Lung (tissue), 12 donors: Measurements from ENCODE around the gene NCSTN. TPM values are rescaled to one million over a fixed set of nuclear protein-coding genes. Genes with fewer than 3 reads are reported as not detected.

Experiments used
- ATAC-seq: fragments of 200-7000 bp; cut with Tn5 transposase; one replicate; pipeline ENCODE4 v1.9.1; 2020; ENCODE audit warnings: moderate number of reproducible peaks; ENCODE audit not compliant: insufficient read depth, low FRiP score
- DNase-seq, 3 donors: peaks; one replicate each; pipeline ENCODE4 v3.0.0-alpha.2; 2013 to 2017
- H3K27ac ChIP-seq, 2 donors: one replicate each; pipeline ENCODE4 v1.5.1; 2013; ENCODE audit warnings: mild to moderate bottlenecking in 2 of 2, moderate library complexity in 2 of 2, control low read depth in 1 of 2, inconsistent platforms in 1 of 2, low read depth in 1 of 2, low read length in 1 of 2
- H3K27me3 ChIP-seq, 3 donors: one replicate each; pipeline ENCODE4 v1.5.1; 2013; ENCODE audit warnings: low read length in 2 of 3; ENCODE audit not compliant: control insufficient read depth in 3 of 3, insufficient read depth in 3 of 3
- H3K36me3 ChIP-seq, 4 donors: one replicate each; pipeline ENCODE4 v1.5.1; 2013; ENCODE audit warnings: low read length in 4 of 4, mild to moderate bottlenecking in 1 of 4, moderate library complexity in 1 of 4; ENCODE audit not compliant: control insufficient read depth in 4 of 4, insufficient read depth in 4 of 4
- H3K4me1 ChIP-seq, 5 donors: one replicate each; pipeline ENCODE4 v1.5.1; 2013; ENCODE audit warnings: low read length in 5 of 5, mild to moderate bottlenecking in 2 of 5, moderate library complexity in 1 of 5; ENCODE audit not compliant: control insufficient read depth in 5 of 5, insufficient read depth in 5 of 5
- H3K4me3 ChIP-seq: one replicate; pipeline ENCODE4 v1.5.1; 2013; ENCODE audit warnings: mild to moderate bottlenecking, control low read depth, moderate library complexity
- H3K9ac ChIP-seq, 2 donors: one replicate each; pipeline ENCODE4 v1.5.1; 2013; ENCODE audit warnings: low read length in 2 of 2, control low read depth in 1 of 2; ENCODE audit not compliant: insufficient read depth in 1 of 2
- H3K9me3 ChIP-seq, 4 donors: one replicate each; pipeline ENCODE4 v1.5.1; 2013; ENCODE audit warnings: low read length in 3 of 4, mild to moderate bottlenecking in 1 of 4, moderate library complexity in 1 of 4; ENCODE audit not compliant: control insufficient read depth in 4 of 4, insufficient read depth in 3 of 4
- CTCF ChIP-seq: IDR thresholded peaks from 2 replicates; pipeline ENCODE4 v1.5.1; 2012; ENCODE audit warnings: mild to moderate bottlenecking; ENCODE audit errors: control extremely low read depth, extremely low read depth
- WGBS, 2 donors: extraction: QIAGEN DNeasy Blood & Tissue Kit; methylation state at CpG; one replicate each; pipeline ENCODE4 v1.1.7; 2013; 5-methylcytosine and 5-hydroxymethylcytosine counted together
- polyA plus RNA-seq, 2 donors: library from polyadenylated mRNA; stranded (reverse); fragments of 200-250 nt; gene quantifications; one replicate each; pipeline ENCODE4 v1.2.1, GENCODE V29; 2013
- total RNA-seq, 2 donors: library from RNA; depleted of rRNA in 1 of 2; stranded (reverse); fragments of >200 nt in 1 of 2; gene quantifications; one replicate each; pipeline ENCODE4 v1.2.1, GENCODE V29; 2014 to 2021
- donor health status: control.
- donor health status: control.
- donor health status: Bipolar disorder and iron deficiency.
- donor health status: healthy.
- donor health status: DM: yes; HTN: yes; CAD: no.

NCSTN gene
- total and polyA plus RNA-seq, 4 donors = 46.5 to 85.9 (median 77.8) TPM

GRCh38 chr1:160354388-160354985 lies 11.3 kb downstream of the NCSTN start:
- no peak for ATAC-seq
- H3K36me3 ChIP-seq = peaks cover 49 to 71% (median 56%) of the 10 kb centered on the region in 4 donors
- no peaks in the 10 kb centered on the region for H3K27me3 ChIP-seq
- H3K4me3 ChIP-seq = no peak overlapping the region
- WGBS, 2 donors = 76 to 86% methylated on average over 5 of the region's 5 CpGs
- TF ChIP-seq CTCF = no peak
- no peak overlapping the region for H3K27ac ChIP-seq
- no peak for DNase-seq
- H3K9me3 ChIP-seq = peaks cover 0 to 5% (median 0%) of the 10 kb centered on the region in 4 donors
- H3K4me1 ChIP-seq = peaks cover 0 to 7% (median 0%) of the 10 kb centered on the region in 5 donors
- H3K9ac ChIP-seq = no peak overlapping the region

GRCh38 chr1:160357286-160358002 lies 14.3 kb downstream of the NCSTN start:
- Histone ChIP-seq H3K27ac (no peak overlapping the region), H3K36me3 (peaks cover 38 to 64% (median 46%) of the 10 kb centered on the region in 4 donors), H3K9me3 (peaks cover 0 to 5% (median 0%) of the 10 kb centered on the region in 4 donors), H3K4me3 (no peak overlapping the region), H3K27me3 (no peaks in the 10 kb centered on the region), H3K9ac (no peak overlapping the region), H3K4me1 (no peaks in the 10 kb centered on the region)
- WGBS, 2 donors = 88 to 90% methylated on average over 7 of the region's 7 CpGs
- ATAC-seq (no peak), DNase-seq (no peak)
- TF ChIP-seq CTCF = no peak

GRCh38 chr1:160358073-160358472 lies 14.9 kb downstream of the NCSTN start:
- Histone ChIP-seq H3K27ac (no peak overlapping the region), H3K9me3 (peaks cover 0 to 5% (median 0%) of the 10 kb centered on the region in 4 donors), H3K9ac (no peak overlapping the region), H3K27me3 (no peaks in the 10 kb centered on the region), H3K4me3 (no peak overlapping the region), H3K4me1 (no peaks in the 10 kb centered on the region), H3K36me3 (peaks cover 34 to 58% (median 41%) of the 10 kb centered on the region in 4 donors)
- DNase-seq (no peak), ATAC-seq (no peak)
- 86 to 90% methylated on average over 4 of the region's 4 CpGs for WGBS, 2 donors
- no peak for TF ChIP-seq CTCF
